OCI-LY3 (cell line): ENCODE data around the gene TBX2.

Experiments
- H2AFZ ChIP-seq: fragments of 200-600, 300-600 bp; shearing (Covaris generic); 2 replicates; pipeline ENCODE4 v1.6.0; 2014; ENCODE audit warnings: antibody characterized with exemption, low read depth, low read length
- H3K27ac ChIP-seq: fragments of 200-600, 300-600 bp; sonication (generic); 2 replicates; pipeline ENCODE4 v1.5.1; 2014; ENCODE audit warnings: mild to moderate bottlenecking, low read length, moderate library complexity, mixed read lengths
- H3K27me3 ChIP-seq: fragments of 200-600, 300-600 bp; sonication (generic); 2 replicates; pipeline ENCODE4 v1.6.1; 2014; ENCODE audit warnings: low read depth, low read length, mixed read lengths
- H3K36me3 ChIP-seq: fragments of 200-600, 300-600 bp; sonication (generic); replicated peaks from 2 replicates; pipeline ENCODE3; 2014; ENCODE audit warnings: low read depth, low read length, mixed read lengths
- H3K4me1 ChIP-seq: fragments of 300-600, 200-600 bp; sonication (generic); 2 replicates; pipeline ENCODE4 v1.6.1; 2014; ENCODE audit warnings: low read length, mixed read lengths
- H3K4me2 ChIP-seq: fragments of 200-600, 300-600 bp; sonication (generic); 2 replicates; pipeline ENCODE4 v1.6.1; 2014; ENCODE audit warnings: low read length, mixed read lengths
- H3K4me3 ChIP-seq: fragments of 300-600, 200-600 bp; sonication (generic); 2 replicates; pipeline ENCODE4 v1.5.1; 2014; ENCODE audit warnings: antibody characterized with exemption, mild to moderate bottlenecking, low read length, moderate library complexity
- H3K79me2 ChIP-seq: fragments of 300-600, 200-600 bp; shearing (Covaris generic); 2 replicates; pipeline ENCODE4 v1.6.1; 2014; ENCODE audit warnings: mild to moderate bottlenecking, low read length, mixed read lengths
- H3K9ac ChIP-seq: fragments of 300-600, 200-600 bp; shearing (Covaris generic); 2 replicates; pipeline ENCODE4 v1.6.0; 2014; ENCODE audit warnings: mild to moderate bottlenecking, low read length, moderate library complexity
- H3K9me3 ChIP-seq: fragments of 200-600, 300-600 bp; shearing (Covaris generic); 2 replicates; pipeline ENCODE4 v1.6.1; 2014; ENCODE audit warnings: low read length, mixed read lengths; ENCODE audit not compliant: insufficient read depth
- H4K20me1 ChIP-seq: fragments of 200-600, 300-600 bp; sonication (generic); 2 replicates; pipeline ENCODE4 v1.6.1; 2016; ENCODE audit warnings: low read length, mixed read lengths; ENCODE audit not compliant: insufficient read depth
- EZH2phosphoT487 ChIP-seq: fragments of 200-600 bp; shearing (Covaris generic); IDR thresholded peaks from 2 replicates; pipeline ENCODE4 v1.6.1; 2018; ENCODE audit warnings: antibody characterized with exemption, mixed run types, low read depth
- TF ChIP-seq, protein P1 (sequence below): fragments of 200-600, 300-600 bp; sonication (generic); IDR thresholded peaks from 2 replicates; pipeline ENCODE4 v1.5.1; 2014; ENCODE audit warnings: antibody characterized with exemption, low read length, low read depth

The TBX2 gene

GRCh38 chr17:61458000-61458399 lies 58.4 kb downstream of the TBX2 start:
- TF ChIP-seq, protein P1, sequence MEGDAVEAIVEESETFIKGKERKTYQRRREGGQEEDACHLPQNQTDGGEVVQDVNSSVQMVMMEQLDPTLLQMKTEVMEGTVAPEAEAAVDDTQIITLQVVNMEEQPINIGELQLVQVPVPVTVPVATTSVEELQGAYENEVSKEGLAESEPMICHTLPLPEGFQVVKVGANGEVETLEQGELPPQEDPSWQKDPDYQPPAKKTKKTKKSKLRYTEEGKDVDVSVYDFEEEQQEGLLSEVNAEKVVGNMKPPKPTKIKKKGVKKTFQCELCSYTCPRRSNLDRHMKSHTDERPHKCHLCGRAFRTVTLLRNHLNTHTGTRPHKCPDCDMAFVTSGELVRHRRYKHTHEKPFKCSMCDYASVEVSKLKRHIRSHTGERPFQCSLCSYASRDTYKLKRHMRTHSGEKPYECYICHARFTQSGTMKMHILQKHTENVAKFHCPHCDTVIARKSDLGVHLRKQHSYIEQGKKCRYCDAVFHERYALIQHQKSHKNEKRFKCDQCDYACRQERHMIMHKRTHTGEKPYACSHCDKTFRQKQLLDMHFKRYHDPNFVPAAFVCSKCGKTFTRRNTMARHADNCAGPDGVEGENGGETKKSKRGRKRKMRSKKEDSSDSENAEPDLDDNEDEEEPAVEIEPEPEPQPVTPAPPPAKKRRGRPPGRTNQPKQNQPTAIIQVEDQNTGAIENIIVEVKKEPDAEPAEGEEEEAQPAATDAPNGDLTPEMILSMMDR: no peak
- TF ChIP-seq EZH2phosphoT487: no peak
- no peaks in the 10 kb centered on the region for H4K20me1 ChIP-seq
- H3K79me2 ChIP-seq: no peaks in the 10 kb centered on the region
- no peaks in the 10 kb centered on the region for H3K4me1 ChIP-seq
- H3K9me3 ChIP-seq: no peaks in the 10 kb centered on the region
- no peak overlapping the region for H3K9ac ChIP-seq
- H3K36me3 ChIP-seq: no peaks in the 10 kb centered on the region
- no peak overlapping the region for H3K4me3 ChIP-seq
- no peak overlapping the region for H3K4me2 ChIP-seq
- H3K27me3 ChIP-seq: no peaks in the 10 kb centered on the region
- no peak overlapping the region for H2AFZ ChIP-seq
- H3K27ac ChIP-seq: no peak overlapping the region

DNA sequence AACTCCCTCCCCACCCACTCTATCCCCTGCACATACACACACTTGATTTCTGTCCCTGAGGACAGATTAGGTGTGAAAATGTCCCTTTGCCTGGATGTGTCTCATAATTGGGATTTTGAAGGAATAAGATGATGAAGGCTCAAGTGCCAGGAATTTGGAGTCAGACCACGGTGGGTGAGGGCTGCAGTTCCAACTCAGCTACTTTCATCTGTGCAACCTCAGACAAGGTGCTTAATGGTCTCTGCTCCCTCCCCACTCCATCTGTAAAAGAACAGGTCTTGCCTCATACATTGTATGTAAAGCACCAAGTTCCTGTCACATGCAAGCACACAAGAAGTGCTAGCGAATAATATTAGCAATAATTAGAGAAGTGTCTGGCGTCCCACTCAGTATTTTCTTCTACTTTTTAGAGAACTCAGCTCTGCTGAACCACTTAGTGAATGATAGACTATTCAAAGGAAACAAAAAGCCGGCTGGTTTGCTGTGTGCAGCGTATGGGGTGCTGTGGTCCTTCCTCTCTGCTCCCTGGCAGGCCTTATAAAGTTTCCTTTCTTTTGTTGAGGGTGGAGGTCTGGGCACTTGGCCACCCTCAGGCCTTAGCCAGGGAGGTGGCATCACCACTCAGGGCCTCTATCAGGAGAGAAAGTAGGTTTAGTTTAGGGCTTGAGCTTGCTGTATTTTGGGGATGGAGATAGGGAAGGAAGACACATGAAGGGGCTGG lies 58.9 kb downstream of the TBX2 start:
- Histone ChIP-seq H4K20me1 (no peaks in the 10 kb centered on the region), H3K27me3 (no peaks in the 10 kb centered on the region), H2AFZ (no peak overlapping the region), H3K4me3 (no peak overlapping the region), H3K9me3 (no peaks in the 10 kb centered on the region), H3K36me3 (no peaks in the 10 kb centered on the region), H3K27ac (no peak overlapping the region), H3K79me2 (no peaks in the 10 kb centered on the region), H3K9ac (no peak overlapping the region), H3K4me2 (no peak overlapping the region), H3K4me1 (no peaks in the 10 kb centered on the region)
- TF ChIP-seq EZH2phosphoT487: no peak
- TF ChIP-seq, protein P1: no peak
